GM19438 (cell line): ENCODE results near the gene SH2D7.
A peak's percentile ranks its signal among the peaks of the same experiment; 100 is the strongest.

Experiments
- ATAC-seq: cut with Tn5 transposase; IDR thresholded peaks from one replicate; pipeline ENCODE4 v1.9.1; 2021; ENCODE audit warnings: low read depth; ENCODE audit not compliant: unreplicated experiment

The SH2D7 gene

GRCh38 chr15:78092261-78093041 is at the start of gene SH2D7:
Gene SH2D7, plus strand, starts transcription at chr15:78092561. Its CDS starts 24 bp downstream, at chr15:78092585.
- no peak for ATAC-seq

- ATAC-seq = no peak
Measured at GRCh38 chr15:78044407-78045155, 47.8 kb upstream of the SH2D7 start.

GRCh38 chr15:78045189-78045588 is 47.2 kb upstream of the SH2D7 start:
- no peak for ATAC-seq

GRCh38 chr15:78046796-78047341 is 45.5 kb upstream of the SH2D7 start:
- no peak for ATAC-seq

- no peak for ATAC-seq
Measured at GRCh38 chr15:78047761-78048627, 44.4 kb upstream of the SH2D7 start.

- ATAC-seq = no peak
Measured at GRCh38 chr15:78048628-78048920, 43.8 kb upstream of the SH2D7 start.

GRCh38 chr15:78049691-78050440 is 42.5 kb upstream of the SH2D7 start:
- ATAC-seq = peak; percentile 73

GRCh38 chr15:78050441-78050809 is 41.9 kb upstream of the SH2D7 start:
- peak; percentile 19 for ATAC-seq

- no peak for ATAC-seq
Measured at GRCh38 chr15:78050826-78051225, 41.5 kb upstream of the SH2D7 start.

GRCh38 chr15:78051596-78051995 is 40.8 kb upstream of the SH2D7 start:
- ATAC-seq = no peak

- no peak for ATAC-seq
Measured at GRCh38 chr15:78052001-78052401, 40.4 kb upstream of the SH2D7 start.

GRCh38 chr15:78052545-78052944 is 39.8 kb upstream of the SH2D7 start:
- ATAC-seq = no peak

- ATAC-seq = no peak
Measured at GRCh38 chr15:78054518-78054917, 37.8 kb upstream of the SH2D7 start.

GRCh38 chr15:78054966-78055365 is 37.4 kb upstream of the SH2D7 start:
- no peak for ATAC-seq

- ATAC-seq = no peak
Measured at GRCh38 chr15:78055919-78056713, 36.2 kb upstream of the SH2D7 start.

- ATAC-seq = no peak
Measured at GRCh38 chr15:78056714-78057269, 35.6 kb upstream of the SH2D7 start.

GRCh38 chr15:78057803-78058202 is 34.6 kb upstream of the SH2D7 start:
- no peak for ATAC-seq

- ATAC-seq = no peak
Measured at GRCh38 chr15:78058401-78058935, 33.9 kb upstream of the SH2D7 start.
